GM18505 (cell line): ENCODE results near the gene TAF11L10.
"Not testable (repeated sequence)": the region's sequence is repeated elsewhere in the genome, so short reads cannot be mapped to it uniquely, and the experiment has no call there.

Experiments used
- ATAC-seq: cut with Tn5 transposase; IDR thresholded peaks from one replicate; pipeline ENCODE4 v1.9.1; 2021; ENCODE audit not compliant: unreplicated experiment
- POLR2A ChIP-seq: IDR thresholded peaks from 4 replicates; pipeline ENCODE4 v1.6.1; 2011; ENCODE audit warnings: borderline replicate concordance; ENCODE audit not compliant: insufficient read depth, insufficient read length; ENCODE audit errors: extremely low read depth

The TAF11L10 gene

DNA sequence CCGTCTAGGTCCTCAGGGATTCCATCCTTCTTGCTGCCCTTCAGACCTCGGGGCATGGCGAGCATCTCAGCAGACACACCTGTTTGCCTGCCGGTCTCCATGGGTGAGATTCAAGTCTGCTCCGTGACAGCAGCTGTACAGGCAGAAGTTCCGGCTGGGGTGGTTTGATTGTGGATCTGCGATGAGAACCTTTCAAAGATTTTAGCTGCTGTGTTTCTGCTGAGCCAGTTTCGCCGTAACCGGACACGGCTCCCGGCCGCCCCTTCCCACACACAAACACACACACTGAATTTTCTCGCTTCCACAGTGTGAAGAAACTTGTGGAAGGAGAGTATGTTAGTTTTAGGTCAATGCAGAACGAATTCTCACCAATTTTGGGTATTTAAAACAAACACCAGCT lies at the start of gene TAF11L10:
TAF11L10 (minus strand) TSS at position 101 of the 400 bp plus-strand sequence.
- ATAC-seq, result not testable (repeated sequence)

DNA sequence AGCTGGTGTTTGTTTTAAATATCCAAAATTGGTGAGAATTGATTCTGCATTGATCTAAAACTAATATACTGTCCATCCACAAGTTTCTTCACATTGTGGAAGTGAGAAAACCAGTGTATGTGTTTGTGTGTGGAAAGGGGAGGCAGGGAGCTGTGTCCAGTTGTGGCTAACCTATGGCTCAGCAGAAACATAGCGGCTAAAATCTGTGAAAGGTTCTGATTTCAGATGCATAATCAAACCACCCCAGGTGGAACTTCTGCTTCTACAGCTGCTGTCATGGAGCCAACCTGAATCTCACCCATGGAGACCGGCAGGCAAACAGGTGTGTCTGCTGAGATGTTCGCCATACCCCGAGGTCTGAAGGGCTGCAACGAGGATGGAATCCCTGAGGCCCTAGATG lies 36.5 kb upstream of the TAF11L10 start, which contains the start of gene TAF11L14:
TAF11L14 (plus strand) TSS at position 301 of the 400 bp plus-strand sequence.
- ATAC-seq, result no peak

DNA sequence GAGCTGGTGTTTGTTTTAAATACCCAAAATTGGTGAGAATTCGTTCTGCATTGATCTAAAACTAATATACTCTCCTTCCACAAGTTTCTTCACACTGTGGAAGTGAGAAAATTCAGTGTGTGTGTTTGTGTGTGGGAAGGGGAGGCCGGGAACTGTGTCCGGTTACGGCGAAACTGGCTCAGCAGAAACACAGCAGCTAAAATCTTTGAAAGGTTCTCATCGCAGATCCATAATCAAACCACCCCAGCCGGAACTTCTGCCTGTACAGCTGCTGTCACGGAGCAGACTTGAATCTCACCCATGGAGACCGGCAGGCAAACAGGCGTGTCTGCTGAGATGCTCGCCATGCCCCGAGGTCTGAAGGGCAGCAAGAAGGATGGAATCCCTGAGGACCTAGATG lies 34.2 kb upstream of the TAF11L10 start, which contains the start of gene TAF11L13:
TAF11L13 (plus strand) TSS at position 301 of the 400 bp plus-strand sequence.
- ATAC-seq, result not testable (repeated sequence)

More for the DNA sequence above, 36.5 kb upstream of the TAF11L10 start, which contains the start of gene TAF11L14:
- no peak for TF ChIP-seq POLR2A

DNA sequence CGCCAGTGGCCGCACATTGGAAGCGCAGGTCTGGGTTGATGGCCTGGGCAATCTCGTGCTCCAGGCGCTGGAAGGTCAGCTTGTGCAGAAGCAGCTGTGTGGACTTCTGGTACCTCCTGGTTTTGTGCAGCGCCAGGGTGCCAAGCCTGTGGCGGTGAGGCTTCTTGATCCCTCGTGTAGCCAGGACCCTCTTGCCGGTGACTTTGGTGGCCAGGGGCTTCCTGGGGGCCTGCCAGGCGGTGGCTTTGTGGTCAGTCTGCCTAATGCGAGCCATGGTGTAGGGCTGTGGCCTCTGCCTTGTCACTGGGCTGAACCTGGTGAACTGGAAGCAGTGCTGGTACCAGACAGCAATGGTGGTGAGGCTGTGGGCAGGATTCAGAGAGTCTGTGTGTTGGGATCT lies 28.1 kb upstream of the TAF11L10 start:
- TF ChIP-seq POLR2A, result no peak
- no peak for ATAC-seq

DNA sequence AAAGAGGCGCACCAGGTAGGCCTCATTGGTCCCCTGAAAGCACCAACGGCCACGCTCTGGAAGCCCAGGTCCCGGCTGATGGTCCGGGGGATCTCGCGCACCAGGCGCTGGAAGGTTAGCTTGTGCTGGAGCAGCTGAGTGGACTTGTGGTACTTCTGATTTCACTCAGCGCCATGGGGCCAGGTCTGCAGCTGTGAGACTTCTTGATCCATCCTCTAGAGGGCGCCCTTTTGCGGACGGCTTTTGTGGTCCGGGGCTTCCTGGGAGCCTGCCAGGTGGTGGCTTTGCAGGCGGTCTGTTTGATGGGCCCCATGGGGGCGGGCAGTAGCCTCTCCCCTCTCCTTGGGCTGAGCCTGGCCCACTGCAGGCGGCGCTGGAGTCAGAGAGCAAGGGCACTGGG lies 23.0 kb upstream of the TAF11L10 start:
- ATAC-seq, result no peak
- no peak for TF ChIP-seq POLR2A

DNA sequence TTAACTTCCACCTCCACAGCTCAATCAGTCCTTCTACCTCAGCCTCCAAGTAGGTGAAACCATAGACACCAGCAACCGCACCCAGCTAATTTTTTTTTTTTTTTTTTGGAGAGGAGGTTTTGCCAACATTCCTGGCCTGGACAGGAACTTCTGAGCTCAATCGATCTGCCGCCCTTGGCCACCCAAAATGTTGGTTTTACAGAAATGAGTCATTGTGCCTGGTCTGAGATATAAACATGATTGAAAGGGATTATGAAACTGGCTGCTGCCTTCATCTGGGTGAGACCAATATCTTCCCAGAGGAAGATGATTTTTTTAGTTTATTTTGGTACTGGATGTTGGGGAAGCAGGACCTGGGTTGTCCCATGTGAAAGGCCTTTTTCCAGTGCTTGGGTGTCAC lies 21.7 kb upstream of the TAF11L10 start:
- no peak for ATAC-seq
- TF ChIP-seq POLR2A, result no peak

DNA sequence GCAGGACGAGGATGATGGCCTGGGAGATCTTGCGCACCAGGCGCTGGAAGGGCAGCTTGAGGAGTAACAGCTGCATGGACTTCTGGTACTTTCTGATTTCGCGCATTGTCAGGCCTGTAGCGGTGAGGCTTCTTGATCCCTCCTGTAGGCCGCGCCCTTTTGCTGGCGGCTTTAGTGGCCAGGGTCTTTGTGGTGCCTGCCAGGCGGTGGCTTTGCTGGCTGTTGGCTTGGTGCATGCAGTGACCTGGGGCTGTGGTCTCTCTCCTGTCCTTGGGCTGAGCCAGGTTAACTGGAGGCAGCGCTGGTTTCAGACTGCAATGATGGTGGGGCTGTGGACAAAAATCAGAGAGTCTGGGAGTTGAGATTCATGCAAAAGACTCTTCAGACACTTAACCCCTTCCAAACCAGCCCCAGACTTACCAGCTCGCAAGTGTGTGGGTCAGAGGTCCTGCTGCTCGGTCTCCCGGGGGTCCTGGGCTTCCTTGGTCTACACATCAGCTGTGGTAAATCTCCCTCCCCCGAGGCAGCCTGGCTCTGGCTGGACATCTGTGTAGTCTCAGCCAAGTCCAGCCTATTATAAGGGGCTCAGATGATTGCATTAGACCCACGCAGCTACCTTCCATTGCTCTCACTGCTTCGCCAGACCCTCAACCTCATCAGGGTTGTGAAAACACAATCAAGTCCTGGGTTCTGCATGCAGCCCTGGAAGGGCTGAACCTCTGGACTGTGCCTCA lies 17.4 kb upstream of the TAF11L10 start:
- TF ChIP-seq POLR2A, result no peak
- ATAC-seq, result no peak

DNA sequence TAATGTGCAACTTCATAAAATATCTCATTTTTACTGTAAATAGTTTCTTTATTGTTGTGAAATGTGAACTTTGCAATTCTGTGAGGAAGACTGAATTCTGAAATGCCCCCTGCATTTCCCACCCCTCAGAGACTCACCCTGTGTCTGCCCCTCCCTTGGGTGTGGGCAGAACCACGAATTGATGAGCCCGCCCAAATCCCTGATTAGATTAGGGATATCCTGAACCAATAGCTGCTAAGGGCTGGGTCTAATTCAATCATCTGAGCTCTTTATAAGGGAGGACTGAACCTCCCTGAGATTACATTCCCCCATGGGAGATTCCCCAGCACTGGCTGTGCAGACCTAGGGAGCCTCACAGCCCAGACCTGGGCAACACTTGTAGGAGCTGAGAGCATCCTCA lies 12.5 kb upstream of the TAF11L10 start, which contains the start of gene TAF11L12:
TAF11L12 (plus strand) TSS at position 301 of the 400 bp plus-strand sequence.
- not testable (repeated sequence) for ATAC-seq

DNA sequence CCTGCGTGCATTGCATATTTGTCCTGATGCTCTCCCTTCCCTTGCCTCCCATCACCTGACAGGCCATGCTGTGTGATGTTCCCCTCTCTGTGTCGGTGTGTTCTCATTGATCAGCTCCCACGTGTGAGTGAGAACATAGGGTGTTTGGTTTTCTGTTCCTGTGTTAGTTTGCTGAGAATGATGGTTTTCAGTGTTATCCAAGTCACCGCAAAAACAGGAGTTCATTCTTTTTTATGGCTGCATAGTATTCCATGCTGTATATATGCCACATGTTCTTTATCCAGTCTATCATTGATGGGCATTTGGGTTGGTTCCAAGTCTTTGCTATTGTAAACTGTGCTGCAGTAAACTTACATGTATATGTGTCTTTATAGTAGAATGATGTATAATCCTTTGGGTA lies 9.8 kb upstream of the TAF11L10 start:
- ATAC-seq, result not testable (repeated sequence)

DNA sequence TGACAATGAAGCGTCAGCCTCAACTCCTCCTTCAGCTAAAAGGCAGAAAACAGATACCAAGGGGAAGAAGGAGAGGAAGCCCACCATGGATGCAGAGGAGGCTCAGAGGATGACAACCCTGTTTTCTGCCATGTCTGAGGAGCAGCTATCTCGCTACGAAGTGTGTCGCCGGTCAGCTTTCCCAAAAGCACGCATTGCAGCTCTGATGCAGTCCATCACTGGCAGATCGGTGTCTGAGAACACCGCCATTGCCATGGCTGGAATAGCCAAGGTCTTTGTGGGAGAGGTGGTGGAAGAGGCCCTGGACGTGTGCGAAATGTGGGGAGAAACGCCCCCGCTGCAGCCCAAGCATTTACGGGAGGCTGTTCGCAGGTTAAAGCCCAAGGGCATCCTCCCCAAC lies 7.3 kb upstream of the TAF11L10 start:
- no peak for TF ChIP-seq POLR2A
- no peak for ATAC-seq

DNA sequence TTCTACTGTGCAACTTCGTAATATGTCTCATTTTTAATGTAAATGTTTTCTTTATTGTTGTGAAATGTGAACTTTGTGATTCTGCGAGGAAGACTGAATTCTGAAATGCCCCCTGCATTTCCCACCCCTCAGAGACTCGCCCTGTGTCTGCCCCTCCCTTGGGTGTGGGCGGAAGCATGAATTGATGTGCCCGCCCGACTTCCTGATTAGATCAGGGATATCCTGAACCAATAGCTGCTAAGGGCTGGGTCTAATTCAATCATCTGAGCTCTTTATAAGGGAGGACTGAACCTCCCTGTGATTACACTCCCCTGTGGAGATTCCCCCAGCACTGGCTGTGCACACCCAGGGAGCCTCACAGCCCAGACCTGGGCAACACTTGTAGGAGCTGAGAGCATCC lies 6.3 kb upstream of the TAF11L10 start, which contains the start of gene TAF11L11:
TAF11L11 (plus strand) TSS at position 304 of the 400 bp plus-strand sequence.
- ATAC-seq, result not testable (repeated sequence)

DNA sequence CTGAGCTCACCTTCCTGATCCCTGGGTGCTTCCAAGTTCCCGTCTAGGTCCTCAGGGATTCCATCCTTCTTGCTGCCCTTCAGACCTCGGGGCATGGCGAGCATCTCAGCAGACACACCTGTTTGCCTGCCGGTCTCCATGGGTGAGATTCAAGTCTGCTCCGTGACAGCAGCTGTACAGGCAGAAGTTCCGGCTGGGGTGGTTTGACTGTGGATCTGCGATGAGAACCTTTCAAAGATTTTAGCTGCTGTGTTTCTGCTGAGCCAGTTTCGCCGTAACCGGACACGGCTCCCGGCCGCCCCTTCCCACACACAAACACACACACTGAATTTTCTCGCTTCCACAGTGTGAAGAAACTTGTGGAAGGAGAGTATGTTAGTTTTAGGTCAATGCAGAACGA lies 3.4 kb downstream of the TAF11L10 start, which contains the start of gene TAF11L9:
TAF11L9 (minus strand) TSS at position 140 of the 400 bp plus-strand sequence.
- not testable (repeated sequence) for ATAC-seq

DNA sequence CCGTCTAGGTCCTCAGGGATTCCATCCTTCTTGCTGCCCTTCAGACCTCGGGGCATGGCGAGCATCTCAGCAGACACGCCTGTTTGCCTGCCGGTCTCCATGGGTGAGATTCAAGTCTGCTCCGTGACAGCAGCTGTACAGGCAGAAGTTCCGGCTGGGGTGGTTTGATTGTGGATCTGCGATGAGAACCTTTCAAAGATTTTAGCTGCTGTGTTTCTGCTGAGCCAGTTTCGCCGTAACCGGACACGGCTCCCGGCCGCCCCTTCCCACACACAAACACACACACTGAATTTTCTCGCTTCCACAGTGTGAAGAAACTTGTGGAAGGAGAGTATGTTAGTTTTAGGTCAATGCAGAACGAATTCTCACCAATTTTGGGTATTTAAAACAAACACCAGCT lies 6.8 kb downstream of the TAF11L10 start, which contains the start of gene TAF11L8:
TAF11L8 (minus strand) TSS at position 101 of the 400 bp plus-strand sequence.
- ATAC-seq, result not testable (repeated sequence)

DNA sequence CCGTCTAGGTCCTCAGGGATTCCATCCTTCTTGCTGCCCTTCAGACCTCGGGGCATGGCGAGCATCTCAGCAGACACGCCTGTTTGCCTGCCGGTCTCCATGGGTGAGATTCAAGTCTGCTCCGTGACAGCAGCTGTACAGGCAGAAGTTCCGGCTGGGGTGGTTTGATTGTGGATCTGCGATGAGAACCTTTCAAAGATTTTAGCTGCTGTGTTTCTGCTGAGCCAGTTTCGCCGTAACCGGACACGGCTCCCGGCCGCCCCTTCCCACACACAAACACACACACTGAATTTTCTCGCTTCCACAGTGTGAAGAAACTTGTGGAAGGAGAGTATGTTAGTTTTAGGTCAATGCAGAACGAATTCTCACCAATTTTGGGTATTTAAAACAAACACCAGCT lies 12.0 kb downstream of the TAF11L10 start, which contains the start of gene TAF11L7:
TAF11L7 (minus strand) TSS at position 101 of the 400 bp plus-strand sequence.
- ATAC-seq, result not testable (repeated sequence)
